ENCODE measurements around the gene TEX51.

GRCh38 chr2:126930970-126931590 is 32.4 kb downstream of the TEX51 start:
- TF ChIP-seq, protein P1, sequence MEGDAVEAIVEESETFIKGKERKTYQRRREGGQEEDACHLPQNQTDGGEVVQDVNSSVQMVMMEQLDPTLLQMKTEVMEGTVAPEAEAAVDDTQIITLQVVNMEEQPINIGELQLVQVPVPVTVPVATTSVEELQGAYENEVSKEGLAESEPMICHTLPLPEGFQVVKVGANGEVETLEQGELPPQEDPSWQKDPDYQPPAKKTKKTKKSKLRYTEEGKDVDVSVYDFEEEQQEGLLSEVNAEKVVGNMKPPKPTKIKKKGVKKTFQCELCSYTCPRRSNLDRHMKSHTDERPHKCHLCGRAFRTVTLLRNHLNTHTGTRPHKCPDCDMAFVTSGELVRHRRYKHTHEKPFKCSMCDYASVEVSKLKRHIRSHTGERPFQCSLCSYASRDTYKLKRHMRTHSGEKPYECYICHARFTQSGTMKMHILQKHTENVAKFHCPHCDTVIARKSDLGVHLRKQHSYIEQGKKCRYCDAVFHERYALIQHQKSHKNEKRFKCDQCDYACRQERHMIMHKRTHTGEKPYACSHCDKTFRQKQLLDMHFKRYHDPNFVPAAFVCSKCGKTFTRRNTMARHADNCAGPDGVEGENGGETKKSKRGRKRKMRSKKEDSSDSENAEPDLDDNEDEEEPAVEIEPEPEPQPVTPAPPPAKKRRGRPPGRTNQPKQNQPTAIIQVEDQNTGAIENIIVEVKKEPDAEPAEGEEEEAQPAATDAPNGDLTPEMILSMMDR (IDR thresholded peaks at IDR 0.05; ENCODE audit: low read length) = no peak
- TF ChIP-seq EZH2 (IDR thresholded peaks at IDR 0.05; ENCODE audit: borderline replicate concordance, low read length) = no peak
